IMR-90 (cell line): ENCODE measurements around the gene PHC2. TPM values are rescaled to one million over a fixed set of nuclear protein-coding genes. Genes with fewer than 3 reads are reported as not detected.

Source experiments
- ATAC-seq: fragments of 200-7000 bp; cut with Tn5 transposase; 2 replicates; pipeline ENCODE4 v1.9.1; 2020; ENCODE audit warnings: low read depth, mild to moderate bottlenecking, moderate library complexity
- BruUV-seq: library from RNA; stranded (reverse); fragments of 400-500 nt; replicated peaks from 2 replicates; lab custom pipeline; 2021; lab: Mats Ljungman, UMichigan
- CTCF ChIA-PET: fragments of 300-600 bp; formaldehyde crosslinking; extraction: SDS; loops from one replicate; lab custom pipeline; 2021; ENCODE audit warnings: antibody characterized with exemption; lab: Yijun Ruan, JAX
- POLR2A ChIA-PET: fragments of 300-600 bp; sonication (Branson Sonifier 250); formaldehyde crosslinking; loops from one replicate; lab custom pipeline; 2022; ENCODE audit warnings: antibody characterized with exemption; ENCODE audit not compliant: unreplicated experiment; lab: Charles Lee
- DNase-seq: peaks from one replicate; pipeline ENCODE4 v3.0.0; 2013
- H2AFZ ChIP-seq: replicated peaks from 2 replicates; pipeline ENCODE3; 2013; ENCODE audit warnings: low read length, mild to moderate bottlenecking; ENCODE audit not compliant: poor library complexity
- H2AK5ac ChIP-seq: 2 replicates; pipeline ENCODE4 v1.6.1; 2013; ENCODE audit warnings: low read depth, low read length, inconsistent platforms
- H2AK9ac ChIP-seq: replicated peaks from 2 replicates; pipeline ENCODE3; 2013; ENCODE audit warnings: mild to moderate bottlenecking, low read depth, low read length, moderate library complexity; ENCODE audit not compliant: poor library complexity
- H2BK120ac ChIP-seq: 2 replicates; pipeline ENCODE4 v1.6.1; 2013; ENCODE audit warnings: low read depth, low read length, inconsistent platforms
- H2BK15ac ChIP-seq: 3 replicates; pipeline ENCODE4 v1.6.1; 2013; ENCODE audit warnings: low read depth, low read length, inconsistent platforms
- H2BK20ac ChIP-seq: 2 replicates; pipeline ENCODE4 v1.6.1; 2013; ENCODE audit warnings: low read depth, mild to moderate bottlenecking, inconsistent platforms, low read length, moderate library complexity
- H2BK5ac ChIP-seq: 2 replicates; pipeline ENCODE4 v1.6.1; 2013; ENCODE audit warnings: mild to moderate bottlenecking, low read depth, low read length, inconsistent platforms; ENCODE audit not compliant: poor library complexity, severe bottlenecking
- H3K14ac ChIP-seq: replicated peaks from 2 replicates; pipeline ENCODE4 v1.6.1; 2013; ENCODE audit warnings: low read depth, low read length, inconsistent platforms
- H3K18ac ChIP-seq: 2 replicates; pipeline ENCODE4 v1.6.1; 2013; ENCODE audit warnings: low read depth, low read length, control low read depth
- H3K23ac ChIP-seq: 2 replicates; pipeline ENCODE4 v1.6.1; 2013; ENCODE audit warnings: low read depth, low read length, inconsistent platforms
- H3K27ac ChIP-seq: 2 replicates; pipeline ENCODE4 v1.5.1; 2013; ENCODE audit warnings: mild to moderate bottlenecking, control low read depth, low read length; ENCODE audit not compliant: insufficient read depth
- H3K27me3 ChIP-seq: 2 replicates; pipeline ENCODE4 v1.6.1; 2013; ENCODE audit warnings: low read length; ENCODE audit not compliant: control insufficient read depth, insufficient read depth
- H3K36me3 ChIP-seq: 2 replicates; pipeline ENCODE4 v1.6.1; 2013; ENCODE audit warnings: low read length, mixed read lengths; ENCODE audit not compliant: control insufficient read depth, insufficient read depth
- H3K4ac ChIP-seq: 2 replicates; pipeline ENCODE4 v1.6.1; 2013; ENCODE audit warnings: low read depth, low read length, inconsistent platforms
- H3K4me1 ChIP-seq: 2 replicates; pipeline ENCODE4 v1.6.1; 2013; ENCODE audit warnings: low read length, mixed read lengths; ENCODE audit not compliant: control insufficient read depth, insufficient read depth
- H3K4me2 ChIP-seq: 2 replicates; pipeline ENCODE4 v1.6.1; 2013; ENCODE audit warnings: low read depth, mild to moderate bottlenecking, control low read depth, low read length, moderate library complexity
- H3K4me3 ChIP-seq: 2 replicates; pipeline ENCODE4 v1.5.1; 2013; ENCODE audit warnings: low read depth, mild to moderate bottlenecking, control low read depth, low read length, moderate library complexity; ENCODE audit not compliant: insufficient read depth
- H3K56ac ChIP-seq: 2 replicates; pipeline ENCODE4 v1.6.1; 2013; ENCODE audit warnings: low read length, inconsistent platforms; ENCODE audit not compliant: insufficient read depth; ENCODE audit errors: extremely low read depth
- H3K79me1 ChIP-seq, 2 experiments: 2 replicates each; pipeline ENCODE4 v1.6.1; 2013; ENCODE audit warnings: low read length in 2 of 2, inconsistent platforms in 1 of 2, low read depth in 1 of 2
- H3K9ac ChIP-seq: 2 replicates; pipeline ENCODE4 v1.6.1; 2013; ENCODE audit warnings: low read depth, low read length, control low read depth
- H3K9me1 ChIP-seq: 2 replicates; pipeline ENCODE4 v1.6.1; 2013; ENCODE audit warnings: low read length, inconsistent platforms; ENCODE audit not compliant: insufficient read depth
- H3K9me3 ChIP-seq: 2 replicates; pipeline ENCODE4 v1.6.1; 2013; ENCODE audit warnings: low read length; ENCODE audit not compliant: control insufficient read depth, insufficient read depth
- H4K20me1 ChIP-seq: 2 replicates; pipeline ENCODE4 v1.6.1; 2013; ENCODE audit warnings: low read length, inconsistent platforms; ENCODE audit not compliant: insufficient read depth
- H4K5ac ChIP-seq: 2 replicates; pipeline ENCODE4 v1.6.1; 2013; ENCODE audit warnings: mild to moderate bottlenecking, low read depth, low read length, control low read depth
- H4K8ac ChIP-seq, 2 experiments: 2 replicates each; pipeline ENCODE4 v1.6.1; 2013; ENCODE audit warnings: low read depth in 2 of 2, low read length in 2 of 2, control low read depth in 1 of 2, inconsistent platforms in 1 of 2
- H4K91ac ChIP-seq: 2 replicates; pipeline ENCODE4 v1.6.1; 2013; ENCODE audit warnings: low read depth, low read length, inconsistent platforms; ENCODE audit not compliant: insufficient read depth
- MAFK ChIP-seq: IDR thresholded peaks from 2 replicates; pipeline ENCODE4 v1.6.1; 2012; ENCODE audit warnings: low read depth, low read length, improper control_type of control experiment
- USF2 ChIP-seq: fragments of 150-350 bp; IDR thresholded peaks from 2 replicates; pipeline ENCODE4 v1.6.1; 2017; ENCODE audit warnings: mild to moderate bottlenecking, antibody characterized with exemption, low read length, low read depth
- WGBS, 2 experiments: methylation state at CpG; one replicate each; pipeline versions ENCODE4 v1.1.5 to v1.1.7; 2013; ENCODE audit warnings: missing lambda C conversion rate in 2 of 2; ENCODE audit not compliant: insufficient read length in 1 of 2; ENCODE audit errors: extremely low coverage in 2 of 2; 5-methylcytosine and 5-hydroxymethylcytosine counted together
- dilution Hi-C: fragments of 300-500 bp; cut with HindIII; formaldehyde crosslinking; loops from one replicate; pipeline ENCODE4 v1.14.3; 2018; ENCODE audit warnings: low sequenced_read_pairs; ENCODE audit not compliant: unreplicated experiment
- in situ Hi-C: fragments of 300-500 bp; cut with MboI; formaldehyde crosslinking; loops from 3 replicates; pipeline ENCODE4 v1.14.3; 2019; ENCODE audit warnings: low sequenced_read_pairs, inconsistent platforms, mixed read lengths
- intact Hi-C: fragments of 100-400 bp; cut with micrococcal nuclease; formaldehyde crosslinking; loops from 2 replicates; pipeline ENCODE4 v1.10.0; 2022
- polyA plus RNA-seq, 3 experiments: library from polyadenylated mRNA; depleted of rRNA; stranded (reverse); fragments of >200 nt; gene quantifications; 2 replicates each; pipeline ENCODE4 v1.2.3, GENCODE V29; 2012; ENCODE audit warnings: low replicate concordance in 1 of 3
- total RNA-seq: library from RNA; depleted of rRNA; stranded (reverse); fragments of >200 nt; gene quantifications from 2 replicates; pipeline ENCODE4 v1.2.3, GENCODE V29; 2012

The PHC2 gene
- total and polyA plus RNA-seq, 2 of the 4 experiments (the other 2 are of a cell fraction): 46.4 to 98.1 TPM

- Histone ChIP-seq H3K4me2 (no peak overlapping the region), H3K27ac (no peak overlapping the region), H3K9me3 (no peaks in the 10 kb centered on the region), H2BK20ac (no peak overlapping the region), H3K79me1 (peaks cover 0 to 10% of the 10 kb centered on the region in 2 experiments; a peak in 1 of 4 replicates), H3K4me3 (no peak overlapping the region), H3K4ac (no peak overlapping the region), H2BK15ac (no peak overlapping the region), H4K91ac (no peak overlapping the region), H3K27me3 (no peaks in the 10 kb centered on the region; the same call in 1 of the 2 replicates), H2AFZ (no peak overlapping the region), H2BK5ac (no peak overlapping the region), H2AK5ac (no peak overlapping the region), H3K9ac (no peak overlapping the region), H3K4me1 (peaks cover 11% of the 10 kb centered on the region), H3K36me3 (peaks cover 5% of the 10 kb centered on the region; the same call in 1 of the 2 replicates), H4K20me1 (peaks cover 4% of the 10 kb centered on the region; the same call in 1 of the 2 replicates), H3K56ac (no peak overlapping the region), H4K5ac (no peak overlapping the region), H3K14ac (no peak overlapping the region), H3K18ac (no peak overlapping the region), H2AK9ac (no peak overlapping the region), H3K23ac (no peak overlapping the region), H2BK120ac (no peak overlapping the region), H3K9me1 (peaks cover 3% of the 10 kb centered on the region), H4K8ac (no peak overlapping the region)
- CTCF ChIA-PET: no interaction called here
- no CpG with 5 or more reads among the region's 1 CpG for WGBS, 2 experiments
- TF ChIP-seq MAFK: no peak
- TF ChIP-seq USF2: peak; percentile 82
- no TSS peak for BruUV-seq
- dilution Hi-C loops: no loop called here
- intact Hi-C loops: no loop called here
- POLR2A ChIA-PET: no interaction called here
- ATAC-seq: no peak
- in situ Hi-C loops: no loop called here
- no peak for DNase-seq
Observed at GRCh38 chr1:33302325-33302724, 128.6 kb downstream of the PHC2 start.
